HG03064 (cell line): ENCODE measurements around the gene SNX13.

ENCODE experiments used
- ATAC-seq: cut with Tn5 transposase; IDR thresholded peaks from one replicate; pipeline ENCODE4 v1.9.1; 2021; ENCODE audit warnings: low read depth; ENCODE audit not compliant: unreplicated experiment

SNX13 gene

DNA sequence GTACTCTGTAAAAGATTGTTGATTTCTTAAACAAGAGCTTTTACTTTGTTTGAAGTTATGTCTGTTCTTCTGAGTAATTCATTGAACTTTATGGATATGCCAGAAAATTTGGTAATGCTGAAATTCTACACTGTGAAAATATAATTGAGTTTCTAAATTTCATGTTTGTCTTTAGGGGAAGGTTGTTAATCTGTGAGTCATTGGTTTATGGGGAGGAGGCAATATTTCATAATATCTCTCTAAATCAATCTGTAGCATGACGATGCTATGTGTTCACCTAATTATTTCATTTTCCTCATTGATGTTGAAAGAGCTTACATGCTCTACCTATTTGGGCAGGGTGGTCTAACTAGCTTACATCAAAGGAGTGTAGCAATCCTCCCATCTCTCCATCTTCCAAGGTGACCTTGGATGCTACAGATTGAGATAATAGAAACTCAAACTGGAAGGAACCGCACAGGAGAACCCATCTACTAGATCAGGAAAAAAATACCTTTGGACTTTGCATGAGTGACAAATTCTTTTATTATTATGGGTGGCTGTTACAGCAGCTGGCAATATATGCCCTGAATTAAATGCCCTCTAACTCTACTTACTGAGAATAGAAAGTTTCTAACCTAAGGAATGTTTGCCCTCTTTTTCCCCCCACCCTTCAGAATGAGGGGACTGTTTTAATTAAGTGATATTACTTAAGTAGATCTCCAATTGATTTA is 8.4 kb upstream of the SNX13 start:
- no peak for ATAC-seq

DNA sequence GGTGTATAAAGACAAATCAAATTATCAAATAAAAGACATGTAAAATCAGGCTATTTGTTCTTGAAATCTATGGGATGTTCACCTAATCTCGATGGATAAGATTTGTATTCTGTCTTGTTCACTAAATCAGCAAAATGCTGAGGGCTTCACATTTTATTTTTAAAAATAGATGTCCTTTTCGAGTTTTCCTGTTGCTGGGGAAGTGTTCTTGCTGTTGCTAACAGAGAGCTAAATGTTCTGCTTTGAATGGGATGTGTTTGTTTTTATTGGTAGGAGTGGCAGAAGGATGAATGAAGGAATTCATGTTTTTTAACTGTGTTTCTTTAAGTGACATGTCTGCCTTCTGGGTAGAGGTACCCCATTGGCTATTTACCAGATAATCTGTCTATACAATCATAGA is 7.3 kb upstream of the SNX13 start:
- no peak for ATAC-seq

DNA sequence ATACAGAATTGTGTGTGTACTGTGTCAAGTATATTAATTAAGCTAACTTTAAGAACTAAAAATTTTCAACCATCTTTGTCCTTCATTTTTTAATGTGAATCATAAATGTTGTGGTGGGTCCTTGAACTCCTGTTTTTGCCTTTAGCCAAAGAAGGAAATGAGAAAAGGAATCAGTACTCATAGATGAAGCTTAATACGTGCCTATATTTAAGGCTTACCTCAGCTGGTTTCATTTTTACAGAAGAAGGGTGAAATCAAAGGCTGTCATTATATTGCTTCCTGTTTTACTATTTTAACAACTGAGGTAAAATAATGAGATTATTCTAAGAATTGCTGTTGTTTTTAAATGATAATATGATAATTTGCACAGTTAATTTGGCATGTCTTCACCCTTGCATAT is 6.3 kb upstream of the SNX13 start:
- ATAC-seq, result peak; percentile 64

DNA sequence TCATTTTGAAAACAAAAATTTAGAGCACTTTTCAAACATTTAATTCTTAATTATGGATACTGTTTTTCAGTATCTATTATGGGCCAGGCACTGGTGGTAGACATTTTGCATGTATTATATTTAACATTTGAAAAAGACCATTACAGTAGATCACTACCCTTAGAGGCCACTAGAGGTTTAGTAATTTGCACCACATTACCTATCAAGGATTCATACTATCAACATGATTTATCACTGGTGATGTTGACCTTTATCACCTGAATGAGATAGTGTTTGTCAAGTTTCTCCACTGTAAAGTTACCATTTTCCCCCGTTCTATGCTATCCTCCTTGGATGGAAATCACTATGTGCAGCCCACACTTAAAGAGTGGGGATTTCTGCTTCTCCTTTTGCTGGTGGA is 4.4 kb upstream of the SNX13 start:
- ATAC-seq, result no peak

DNA sequence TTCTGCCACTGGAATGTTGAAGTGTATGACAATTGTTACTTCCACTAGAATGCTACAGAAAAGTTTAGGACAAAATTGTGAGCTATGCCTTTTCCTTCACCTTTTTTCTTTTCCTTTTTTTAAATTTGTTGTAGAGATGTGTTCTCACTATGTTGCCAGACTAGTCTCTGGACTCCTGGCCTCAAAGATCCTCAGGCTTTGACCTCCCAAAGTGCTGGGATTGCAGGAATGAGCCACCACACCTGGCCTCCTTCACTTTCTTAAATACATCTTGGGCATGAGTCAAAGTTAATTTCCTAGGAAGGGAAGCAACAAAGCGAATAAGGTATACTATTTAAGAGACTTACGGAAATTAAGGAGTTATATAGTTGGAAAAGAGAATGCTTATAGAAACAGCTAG is 2.7 kb upstream of the SNX13 start:
- no peak for ATAC-seq

DNA sequence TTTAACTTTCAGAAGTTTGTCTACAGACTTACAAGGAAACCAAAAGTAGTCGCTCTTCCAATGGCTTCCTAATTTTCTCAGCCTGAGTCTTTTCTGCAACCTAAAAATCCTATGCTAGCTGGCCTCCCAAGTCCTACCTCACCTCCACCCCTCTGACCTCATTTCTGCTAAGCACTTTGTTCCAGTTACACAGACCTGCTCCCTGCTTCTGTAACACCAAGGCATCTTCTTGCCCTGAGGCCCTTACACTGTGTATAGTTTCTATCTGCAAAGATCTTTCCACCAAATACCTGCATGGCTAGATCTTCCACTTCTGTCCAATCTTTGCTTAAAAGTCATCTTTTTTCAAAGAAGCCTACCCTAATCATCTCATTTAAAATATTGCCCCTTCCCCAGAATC is 1.9 kb upstream of the SNX13 start:
- no peak for ATAC-seq

DNA sequence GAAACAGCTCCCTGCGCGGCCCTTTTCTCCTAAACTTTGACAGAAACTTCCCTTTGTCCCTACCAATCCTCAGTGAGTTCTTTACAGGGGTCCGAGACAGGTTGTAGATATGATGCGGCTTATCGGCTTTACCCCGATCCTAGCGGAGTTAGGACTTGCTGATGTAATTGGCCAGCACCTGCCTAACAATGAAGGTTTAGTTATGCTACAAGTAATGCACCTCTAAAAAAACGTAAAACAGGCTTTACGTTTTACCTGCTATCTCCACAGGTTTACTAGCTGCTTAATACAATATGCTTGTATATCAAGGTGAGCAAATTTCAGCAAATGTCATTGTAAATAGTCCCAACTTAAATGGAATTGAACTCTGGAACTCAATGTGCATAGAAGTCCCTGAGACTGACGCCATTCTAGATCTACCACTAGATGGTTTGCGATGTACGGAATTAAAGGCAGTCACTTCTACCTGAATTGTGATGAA is 697 bp upstream of the SNX13 start:
- no peak for ATAC-seq

DNA sequence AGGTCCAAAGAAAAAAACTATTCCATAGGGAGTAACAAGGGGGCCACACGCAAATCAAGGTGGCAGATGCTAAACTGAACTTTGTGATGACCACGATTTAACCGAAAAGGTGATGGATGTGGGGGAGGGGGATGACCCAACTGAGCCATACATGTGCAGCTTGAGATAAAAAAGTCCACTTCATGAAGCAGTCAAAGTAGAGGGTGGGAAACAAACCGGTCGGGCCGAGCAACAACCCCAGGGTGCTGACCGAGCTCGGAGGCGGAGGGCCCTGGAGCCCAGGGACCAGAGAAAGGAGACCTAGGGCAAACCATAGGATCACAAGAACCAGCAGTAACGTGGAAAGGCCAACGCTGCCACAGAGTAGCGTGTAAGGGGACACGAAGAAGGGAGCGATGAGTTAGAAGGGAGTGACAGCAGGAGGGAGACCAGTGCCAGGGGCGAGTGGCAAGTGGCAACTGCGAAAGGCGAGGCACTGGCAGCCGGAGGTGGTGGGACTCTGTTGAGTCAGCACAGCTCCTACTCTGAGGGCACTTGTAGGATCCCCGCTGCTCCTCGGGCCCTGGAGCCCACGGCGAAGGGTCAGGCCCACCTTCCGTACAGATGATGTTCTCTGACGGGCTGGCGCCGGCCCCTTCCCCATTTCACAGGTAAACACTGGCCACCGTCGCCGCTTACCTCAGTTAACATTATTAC is 540 bp downstream of the SNX13 start:
- peak; percentile 30 for ATAC-seq

DNA sequence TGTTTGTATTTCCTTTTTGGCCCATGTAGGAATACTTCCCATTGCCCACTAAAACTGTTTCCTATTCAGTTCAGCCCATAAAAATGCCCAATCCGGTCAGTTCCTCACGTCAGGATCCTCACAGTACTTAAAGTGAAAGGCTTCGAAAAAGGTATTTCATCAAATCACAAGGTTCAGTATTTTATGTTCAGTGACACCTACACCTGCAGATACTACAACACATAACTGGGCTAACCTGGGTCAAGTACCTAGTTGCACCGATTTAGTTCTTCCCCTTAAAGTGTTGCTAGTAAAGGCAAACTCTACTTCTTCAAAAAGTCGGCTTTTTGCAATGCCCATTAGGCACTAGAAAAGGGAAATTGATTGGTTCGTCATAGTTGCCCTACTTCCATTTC is 1.1 kb downstream of the SNX13 start:
- ATAC-seq, result no peak

DNA sequence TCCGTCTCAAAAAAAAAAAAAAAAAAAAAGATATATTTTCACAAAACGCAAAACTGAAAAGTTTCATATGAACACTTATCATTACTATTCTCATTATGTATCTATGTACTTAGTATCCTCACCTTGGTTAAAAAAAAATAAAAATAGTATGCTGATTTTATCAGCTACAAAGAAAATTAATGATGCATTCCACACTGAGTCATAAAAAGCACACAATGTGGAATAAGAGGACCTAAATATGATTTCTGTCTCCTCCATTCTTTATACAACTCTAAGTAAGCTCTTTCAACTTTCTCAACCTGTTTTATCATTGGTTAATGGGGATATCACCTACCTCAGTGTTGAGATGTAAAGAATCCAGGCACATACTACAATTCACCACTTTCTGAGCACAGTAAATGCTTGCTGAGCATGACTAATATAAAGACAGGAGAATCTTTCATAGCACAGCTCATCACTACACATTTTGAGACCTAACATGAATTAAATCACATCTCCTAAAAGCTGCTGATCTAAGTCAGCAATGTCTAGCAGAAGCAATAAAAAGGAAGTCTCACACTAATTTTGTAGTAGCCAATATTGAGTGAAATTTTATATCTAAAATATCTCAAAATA is 2.7 kb downstream of the SNX13 start:
- no peak for ATAC-seq

DNA sequence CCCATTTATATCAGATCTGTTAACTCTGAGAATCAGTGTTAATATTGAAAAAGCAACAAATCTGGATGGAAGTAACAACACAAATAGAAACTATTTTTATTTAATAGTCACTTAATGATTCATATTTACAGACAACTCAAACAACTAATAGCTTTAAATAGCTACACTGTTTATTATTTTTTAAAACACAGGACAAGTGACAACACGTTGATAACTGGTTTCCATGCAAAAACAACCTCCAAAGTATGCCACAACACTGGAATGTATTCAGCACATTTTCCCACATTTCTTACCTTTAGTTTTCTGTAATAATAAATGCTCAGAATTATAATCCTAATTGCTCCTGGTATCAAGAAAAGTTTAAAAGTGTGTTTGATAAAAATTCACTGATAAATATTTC is 4.0 kb downstream of the SNX13 start:
- ATAC-seq, result no peak

DNA sequence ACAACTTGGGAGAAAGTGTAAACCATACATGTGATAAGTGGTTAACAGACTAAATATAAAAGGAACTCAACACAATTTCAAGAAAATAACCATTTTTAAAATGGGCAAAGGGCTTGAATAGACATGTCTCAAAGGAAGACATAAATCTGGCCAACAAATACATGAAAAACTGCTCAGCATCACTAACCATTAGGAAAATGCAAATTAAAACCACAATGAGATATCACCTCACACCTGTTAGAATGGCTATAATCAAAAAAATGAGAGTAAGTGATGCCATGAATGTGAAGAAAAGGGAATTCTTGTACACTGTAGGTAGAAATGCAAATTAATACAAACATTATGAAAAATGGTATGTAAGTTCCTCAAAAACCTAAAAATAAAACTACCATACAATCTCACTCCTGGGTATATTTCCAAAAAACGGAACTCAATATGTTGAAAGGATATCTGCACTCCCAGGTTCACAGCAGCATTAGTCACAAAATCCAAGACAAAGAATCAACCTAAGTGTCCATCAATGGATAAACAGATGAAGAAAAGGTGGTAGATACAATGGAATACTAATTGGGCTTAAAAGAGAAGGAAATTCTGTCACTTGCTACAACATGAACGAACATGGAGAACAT is 5.6 kb downstream of the SNX13 start:
- no peak for ATAC-seq

DNA sequence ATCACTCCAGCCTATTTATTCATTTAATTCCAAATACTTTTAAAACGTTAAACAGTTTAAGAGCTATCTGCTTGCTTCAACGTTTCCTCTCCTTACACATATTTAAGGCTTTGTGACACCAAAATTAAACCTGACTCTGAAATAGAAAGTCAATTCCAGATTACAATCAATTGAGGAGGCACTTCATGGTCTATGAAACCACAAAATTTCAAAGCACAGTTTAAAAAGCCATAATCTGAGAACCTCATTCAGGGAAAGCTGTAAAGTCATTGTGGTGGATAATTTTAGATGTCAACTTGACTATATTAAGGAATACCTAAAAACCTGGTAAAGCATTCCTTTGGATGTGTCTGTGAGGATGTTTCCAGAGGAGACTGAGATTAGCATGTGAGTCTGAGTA is 6.2 kb downstream of the SNX13 start:
- ATAC-seq, result no peak

DNA sequence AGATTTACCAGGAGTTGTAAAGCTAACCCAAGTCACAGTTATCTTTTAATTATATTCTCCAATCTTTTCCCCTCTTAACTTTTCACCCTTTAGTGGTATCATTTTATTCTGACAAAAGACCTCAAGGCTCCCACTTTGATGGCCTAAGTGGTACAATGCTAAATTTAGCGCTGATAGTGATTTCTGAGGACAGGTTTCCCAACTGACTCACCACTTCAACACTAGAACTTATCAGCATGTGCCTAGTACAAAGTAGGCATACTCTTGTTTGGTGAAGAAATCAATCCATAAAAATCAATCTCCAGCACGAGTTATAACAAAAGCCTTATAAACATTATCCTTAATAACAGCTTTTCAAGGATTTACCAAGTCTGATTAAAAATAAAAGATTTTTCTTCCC is 7.5 kb downstream of the SNX13 start:
- no peak for ATAC-seq

DNA sequence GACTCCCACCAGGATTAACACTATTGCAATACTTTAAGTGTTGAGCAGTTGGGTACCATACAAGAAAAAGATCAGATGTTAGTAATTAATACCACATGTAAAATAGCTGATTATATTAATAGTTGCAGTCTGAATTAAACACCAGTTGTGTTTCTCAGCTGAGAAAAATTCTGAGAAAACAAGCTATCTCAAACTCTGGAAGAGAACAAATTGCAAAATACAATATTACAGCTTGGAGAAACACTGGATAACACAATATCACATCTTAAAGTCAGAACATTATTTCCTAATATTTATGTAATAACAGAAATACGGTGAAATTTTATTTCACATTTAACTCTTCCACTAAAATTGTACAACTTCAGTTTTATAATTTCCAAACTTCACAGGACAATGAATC is 9.2 kb downstream of the SNX13 start:
- ATAC-seq, result no peak

DNA sequence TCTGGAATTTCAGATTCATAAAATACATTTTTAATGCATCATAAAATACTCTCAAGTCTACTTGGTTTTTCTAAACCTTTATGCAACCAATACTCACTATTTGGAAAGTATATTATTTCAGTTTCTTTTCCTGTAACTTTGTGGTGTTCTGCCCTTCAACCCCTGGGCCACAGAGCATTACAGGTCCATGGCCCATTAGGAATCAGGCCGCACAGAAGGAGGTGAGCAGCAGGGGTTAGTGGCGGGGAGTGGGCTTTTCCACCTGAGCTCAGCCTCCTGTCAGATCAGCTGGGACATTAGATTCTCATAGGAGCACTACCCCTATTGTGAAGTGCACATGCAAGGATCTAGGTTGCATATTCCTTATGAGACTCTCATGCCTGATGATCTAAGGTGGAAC is 9.7 kb downstream of the SNX13 start:
- ATAC-seq, result no peak

DNA sequence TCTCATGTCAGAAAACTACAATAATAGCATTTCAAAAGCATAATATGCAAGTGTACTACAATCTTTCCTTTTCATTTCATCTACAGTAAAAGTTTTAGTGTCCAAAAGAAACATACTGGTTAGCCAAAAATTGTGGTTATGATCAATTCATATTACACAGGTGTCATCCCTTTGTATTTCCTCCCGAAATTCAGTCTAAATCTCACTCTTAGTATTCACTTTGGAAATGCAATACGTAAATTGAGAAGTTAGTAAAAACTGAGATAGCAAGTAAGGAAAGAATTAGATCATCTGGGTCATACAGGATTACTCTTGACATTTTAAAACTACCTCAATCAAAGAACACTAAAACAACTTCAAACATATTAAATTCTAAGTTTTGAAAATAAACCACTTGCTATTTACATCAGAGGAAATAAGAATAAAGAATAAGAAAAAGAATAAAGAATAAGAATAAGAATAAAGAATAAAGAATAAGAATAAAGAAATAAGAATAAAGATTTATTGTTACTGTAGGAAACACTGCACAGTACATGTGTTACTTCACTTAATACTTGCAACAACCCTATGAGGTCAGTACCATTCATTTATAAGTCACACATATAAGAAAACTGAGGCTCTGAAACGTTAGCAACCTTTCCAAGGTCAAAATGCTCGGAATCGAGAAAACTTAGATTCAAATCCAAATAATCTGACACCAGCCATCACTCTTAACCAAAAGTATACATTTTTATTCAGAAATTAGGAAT is 10.5 kb downstream of the SNX13 start:
- no peak for ATAC-seq

DNA sequence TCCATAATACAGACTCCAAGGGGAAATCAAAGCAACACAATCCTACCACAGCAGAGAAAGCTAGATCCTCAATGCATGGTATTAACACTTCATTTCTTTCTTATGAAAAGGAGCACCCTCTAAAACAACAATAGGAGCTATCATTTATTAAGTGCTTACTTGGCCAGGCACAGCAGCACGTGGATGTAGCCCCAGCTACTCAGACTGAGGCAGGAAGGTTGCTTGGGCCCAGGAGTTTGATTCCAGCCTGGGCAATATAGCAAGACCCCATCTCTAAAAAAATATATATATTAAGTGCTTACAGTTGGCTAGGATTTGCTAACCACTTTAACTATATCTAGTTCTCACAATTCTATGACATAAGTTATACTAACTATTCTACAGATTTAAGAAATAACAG is 12.2 kb downstream of the SNX13 start:
- ATAC-seq, result no peak

DNA sequence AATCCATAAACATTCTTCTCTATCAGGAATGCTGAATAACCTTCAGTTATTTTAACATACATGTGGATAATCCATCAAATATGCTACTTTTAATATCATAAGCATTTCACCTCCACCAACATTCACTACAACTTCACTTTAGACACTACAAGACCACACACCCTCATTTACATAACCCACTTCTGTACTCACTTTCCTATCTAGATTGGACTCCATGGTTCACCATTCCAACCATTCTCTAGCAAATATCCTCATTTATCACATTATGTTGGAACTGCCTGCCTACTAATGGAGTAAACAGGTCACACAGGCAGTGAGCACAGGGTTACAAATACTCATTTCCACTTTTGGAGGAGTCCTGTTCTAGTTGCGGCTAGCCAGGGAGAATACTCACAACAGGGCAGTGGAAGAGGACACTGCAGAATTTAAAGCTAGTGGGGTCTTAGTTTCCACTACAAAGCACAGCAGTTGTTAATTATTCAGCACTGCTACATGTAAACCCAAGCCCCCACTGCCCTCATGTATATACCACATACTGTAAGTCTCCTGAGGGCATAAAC is 18.4 kb downstream of the SNX13 start:
- no peak for ATAC-seq

DNA sequence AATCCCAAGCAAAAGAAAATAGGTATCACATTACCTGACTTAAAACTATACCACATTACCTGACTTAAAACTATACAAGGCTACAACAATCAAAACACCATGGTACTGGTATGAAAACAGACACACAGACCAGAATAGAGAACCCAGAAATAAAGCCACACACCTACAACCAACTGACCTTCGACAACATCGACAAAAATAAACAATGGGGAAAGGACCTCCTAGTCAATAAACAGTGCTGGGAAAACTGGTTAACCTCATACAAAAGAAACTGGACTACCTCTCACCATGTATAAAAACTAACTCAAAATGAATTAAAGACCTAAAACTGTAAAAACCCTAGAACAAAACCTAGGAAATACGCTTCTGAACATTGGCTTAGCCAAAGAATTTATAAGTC is 22.5 kb downstream of the SNX13 start:
- no peak for ATAC-seq

DNA sequence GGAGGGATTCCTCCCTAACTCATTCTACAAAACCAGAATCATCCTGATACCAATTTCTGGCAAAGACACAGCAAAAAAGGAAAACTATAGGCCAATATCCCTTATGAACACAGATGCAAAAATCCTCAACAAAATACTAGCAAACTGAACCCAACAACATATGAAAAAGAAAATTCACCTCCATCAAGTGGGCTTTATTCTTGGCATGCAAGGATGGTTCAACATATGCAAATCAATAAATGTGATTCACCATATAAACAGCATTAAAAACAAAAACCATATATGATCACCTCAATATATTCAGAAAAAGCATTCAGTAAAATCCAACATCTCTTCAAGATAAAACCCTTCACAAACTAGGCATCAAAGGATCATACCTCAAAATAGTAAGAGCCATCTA is 23.5 kb downstream of the SNX13 start:
- ATAC-seq, result no peak
